Measurements from ENCODE around the gene PRDM11.
A peak's percentile ranks its signal among the peaks of the same experiment; 100 is the strongest.

PRDM11 gene

GRCh38 chr11:45104006-45104789 is 42.2 kb upstream of the PRDM11 start:
- DNase-seq (ENCODE audit: low read depth) = no peak
- no peak overlapping the region for H3K4me3 ChIP-seq (ENCODE audit: control insufficient read depth, low read depth, low read length)
- no peak for TF ChIP-seq CTCF (IDR thresholded peaks at IDR 0.05; ENCODE audit: control insufficient read depth, insufficient read depth, low read depth, low read length, missing control alignments)

GRCh38 chr11:45104790-45105084 is 41.7 kb upstream of the PRDM11 start:
- no peak overlapping the region for H3K4me3 ChIP-seq (ENCODE audit: control insufficient read depth, low read depth, low read length)
- TF ChIP-seq CTCF (IDR thresholded peaks at IDR 0.05; ENCODE audit: control insufficient read depth, insufficient read depth, low read depth, low read length, missing control alignments) = no peak
- DNase-seq (ENCODE audit: low read depth) = no peak

- TF ChIP-seq CTCF (IDR thresholded peaks at IDR 0.05; ENCODE audit: control insufficient read depth, insufficient read depth, low read depth, low read length, missing control alignments) = peak; percentile 96
- DNase-seq (ENCODE audit: low read depth) = no peak
- no peak overlapping the region for H3K4me3 ChIP-seq (ENCODE audit: control insufficient read depth, low read depth, low read length)
Observed at GRCh38 chr11:45105233-45105983, 41.0 kb upstream of the PRDM11 start.

GRCh38 chr11:45105984-45106375 is 40.5 kb upstream of the PRDM11 start:
- no peak for TF ChIP-seq CTCF (IDR thresholded peaks at IDR 0.05; ENCODE audit: control insufficient read depth, insufficient read depth, low read depth, low read length, missing control alignments)
- H3K4me3 ChIP-seq (ENCODE audit: control insufficient read depth, low read depth, low read length) = no peak overlapping the region
- DNase-seq (ENCODE audit: low read depth) = no peak

- DNase-seq (ENCODE audit: low read depth) = no peak
- no peak overlapping the region for H3K4me3 ChIP-seq (ENCODE audit: control insufficient read depth, low read depth, low read length)
- no peak for TF ChIP-seq CTCF (IDR thresholded peaks at IDR 0.05; ENCODE audit: control insufficient read depth, insufficient read depth, low read depth, low read length, missing control alignments)
Observed at GRCh38 chr11:45106440-45106839, 40.0 kb upstream of the PRDM11 start.

- no peak overlapping the region for H3K4me3 ChIP-seq (ENCODE audit: control insufficient read depth, low read depth, low read length)
- no peak for TF ChIP-seq CTCF (IDR thresholded peaks at IDR 0.05; ENCODE audit: control insufficient read depth, insufficient read depth, low read depth, low read length, missing control alignments)
- no peak for DNase-seq (ENCODE audit: low read depth)
Observed at GRCh38 chr11:45107029-45107428, 39.4 kb upstream of the PRDM11 start.
